NCI-H187 treated with DMSO at 0.1 percent for 48 hours (cell line): ENCODE measurements around the gene TFF2.

Experiments
- DNase-seq: peaks from one replicate; lab custom pipeline; 2025; lab: John Stamatoyannopoulos, UW

The TFF2 gene

GRCh38 chr21:42384156-42384945 is 33.6 kb upstream of the TFF2 start:
- no peak for DNase-seq

GRCh38 chr21:42383331-42383730 is 32.5 kb upstream of the TFF2 start:
- DNase-seq: no peak

- no peak for DNase-seq
Measured at GRCh38 chr21:42382915-42383314, 32.1 kb upstream of the TFF2 start.

DNA sequence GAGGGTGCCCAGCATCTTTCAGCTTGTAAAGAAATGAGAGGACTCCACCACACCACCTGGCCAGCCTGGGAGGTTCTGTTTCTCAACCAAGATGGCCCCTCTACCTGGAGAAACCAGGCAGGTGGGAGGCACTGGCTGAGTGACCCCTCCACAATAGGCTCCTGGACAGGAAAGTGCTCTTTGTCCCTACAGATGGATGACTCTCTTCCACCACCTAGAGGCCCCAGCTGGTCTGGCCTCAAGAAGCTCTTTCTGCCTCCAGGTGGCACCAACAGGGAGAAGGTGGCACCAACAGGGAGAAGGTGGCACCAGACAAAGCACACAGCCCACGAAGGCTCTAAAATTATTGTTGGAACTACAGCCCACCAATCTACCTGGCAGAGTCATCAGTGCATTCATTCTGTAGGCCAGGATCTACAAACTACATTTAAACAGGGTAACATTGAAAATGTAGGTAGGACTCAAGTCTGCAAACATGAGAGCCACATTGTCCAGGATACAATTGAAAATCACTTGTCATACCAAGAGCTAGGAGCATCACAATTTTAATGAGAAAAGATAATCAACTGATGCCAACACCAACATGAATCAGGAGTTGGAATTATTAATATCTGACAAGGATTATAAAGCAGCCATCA is 30.7 kb upstream of the TFF2 start:
- DNase-seq: no peak

DNA sequence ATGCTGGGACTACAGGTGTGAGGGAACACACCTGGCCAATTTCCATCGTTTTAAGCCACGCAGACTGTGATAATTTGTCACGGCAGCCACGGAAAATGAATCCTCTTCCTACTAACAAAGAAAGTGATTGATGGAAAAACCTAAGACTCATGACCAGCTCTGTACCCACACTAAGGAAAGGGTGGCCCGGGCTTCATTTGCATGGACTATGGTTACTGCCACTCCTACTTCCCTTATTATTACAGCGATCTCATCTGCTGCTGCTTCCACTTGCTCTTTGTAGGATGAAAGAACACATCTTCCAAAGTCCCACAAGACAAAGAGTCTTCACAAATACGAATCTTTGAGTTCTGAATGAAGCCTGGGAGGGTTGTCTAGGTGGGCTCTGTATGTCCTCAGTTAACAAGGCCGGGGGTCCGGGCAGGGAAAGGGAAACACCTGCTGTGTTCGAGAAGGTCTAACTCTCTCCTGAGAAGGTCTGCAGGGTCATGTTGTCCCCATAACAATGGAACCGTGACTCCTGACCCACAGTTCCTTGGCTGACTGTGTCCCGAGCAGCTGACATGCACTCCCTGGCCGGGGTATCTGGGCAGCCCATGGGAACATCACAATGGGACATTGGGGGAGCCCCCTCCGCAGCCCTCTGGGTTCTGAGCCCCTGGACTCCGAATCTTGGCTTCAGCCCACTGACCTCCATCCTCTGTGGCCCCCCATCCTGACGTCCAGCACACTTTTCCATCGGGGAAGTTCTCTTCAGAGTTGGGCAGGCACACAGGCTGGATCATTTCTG is 28.8 kb upstream of the TFF2 start:
- DNase-seq: no peak

- no peak for DNase-seq
Measured at GRCh38 chr21:42378418-42378817, 27.6 kb upstream of the TFF2 start.

- no peak for DNase-seq
Measured at GRCh38 chr21:42377951-42378340, 27.2 kb upstream of the TFF2 start.

- no peak for DNase-seq
Measured at GRCh38 chr21:42377211-42377950, 26.6 kb upstream of the TFF2 start.

DNA sequence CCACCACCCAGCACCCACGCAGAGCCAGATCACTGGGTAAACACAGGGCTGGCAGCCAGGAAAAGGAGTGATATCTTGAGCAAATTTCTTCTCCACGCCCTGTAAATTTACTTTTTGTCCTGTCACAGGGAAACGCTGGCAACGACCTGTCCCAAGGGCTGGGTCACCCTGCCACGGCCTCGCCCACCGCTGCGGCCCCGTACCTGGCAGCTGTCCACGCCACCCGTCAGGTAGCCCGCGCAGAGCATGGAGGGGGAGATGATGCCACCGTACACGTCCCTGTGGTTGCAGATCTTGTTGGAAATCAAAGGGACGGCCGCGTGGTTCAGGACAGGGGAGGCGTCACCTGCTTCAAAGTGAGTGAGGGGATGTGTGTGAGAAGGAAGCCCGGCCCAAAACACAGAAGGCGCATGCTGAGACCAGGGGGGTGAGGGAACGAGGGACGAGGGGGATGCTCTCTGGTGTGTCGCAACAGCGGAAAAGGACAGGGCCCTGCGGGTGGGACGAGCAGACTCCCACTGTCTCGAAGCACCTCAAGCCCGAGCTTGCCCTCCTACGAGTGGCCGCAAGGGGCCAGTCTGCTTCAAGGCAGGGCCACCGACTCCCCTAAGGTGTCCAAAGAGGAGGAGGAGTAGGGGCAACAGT is 25.7 kb upstream of the TFF2 start:
- DNase-seq: no peak

DNA sequence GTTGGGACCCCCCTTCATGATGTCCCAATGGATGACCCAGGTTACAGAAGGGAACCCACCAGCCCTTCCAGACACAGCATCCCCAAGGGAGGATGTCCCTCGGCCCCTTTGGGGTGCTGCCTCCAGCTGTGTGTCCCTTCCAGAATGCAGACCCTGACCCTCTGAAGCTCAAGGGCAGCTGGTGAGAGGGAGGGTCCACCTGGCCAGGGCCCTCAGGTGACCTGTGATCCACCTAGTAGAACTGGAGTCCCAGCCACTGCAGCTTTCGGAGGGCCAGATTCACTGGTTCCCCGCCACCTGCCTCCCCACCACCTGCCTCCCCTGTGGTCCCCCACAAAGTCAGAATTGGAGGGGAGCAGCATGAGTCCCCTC is 25.2 kb upstream of the TFF2 start:
- DNase-seq: no peak

GRCh38 chr21:42375506-42375905 is 24.7 kb upstream of the TFF2 start:
- no peak for DNase-seq

DNA sequence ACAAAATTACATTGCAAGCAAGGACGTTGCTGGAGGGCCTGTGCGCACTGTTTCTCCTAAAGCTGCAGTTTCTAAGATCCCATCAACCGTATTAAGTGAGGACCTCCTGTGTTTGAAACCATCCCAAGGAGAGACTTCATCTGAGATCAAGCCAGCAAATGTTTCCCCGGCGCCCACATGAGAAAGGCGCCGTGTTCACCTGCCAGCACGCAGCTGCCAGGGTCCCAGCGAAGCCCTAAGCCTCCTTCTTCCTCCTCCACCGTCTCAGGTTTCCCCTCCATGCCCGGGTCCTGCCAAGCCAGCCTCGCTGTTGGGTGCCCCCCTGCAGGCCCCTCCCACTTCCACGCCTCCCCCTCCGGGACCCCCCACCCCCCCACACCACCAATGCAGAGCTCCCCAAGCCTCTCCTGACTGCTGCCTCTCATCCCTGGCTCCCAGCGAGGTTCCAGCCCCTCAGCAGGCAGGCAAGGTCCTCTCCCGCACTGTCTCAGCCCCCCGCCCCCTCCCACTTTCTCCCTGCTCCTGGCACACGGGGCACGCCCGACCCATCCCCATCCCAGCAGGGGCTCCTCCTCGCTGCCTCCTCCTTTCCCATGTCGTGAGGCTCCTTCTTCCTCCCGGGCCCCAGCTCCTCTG is 24.2 kb upstream of the TFF2 start:
- no peak for DNase-seq

DNA sequence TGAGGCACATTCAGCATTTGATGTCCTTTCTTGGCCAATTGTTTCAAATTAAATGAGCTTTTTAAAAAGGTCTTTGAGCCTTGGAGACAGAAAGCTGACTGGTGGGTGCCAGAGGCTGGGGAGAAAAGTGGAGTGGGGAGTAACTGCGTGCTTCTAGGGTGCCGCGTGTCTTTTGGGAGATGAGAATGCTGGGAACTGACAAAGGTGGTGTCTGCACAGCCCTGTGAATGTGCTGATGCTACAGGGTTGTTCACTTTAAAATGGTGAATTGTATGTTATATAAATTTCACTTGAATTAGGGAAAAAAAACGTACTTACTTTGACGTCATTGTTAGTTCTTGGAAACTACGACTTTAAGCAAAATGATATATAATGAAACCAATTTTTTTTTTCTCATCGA is 23.7 kb upstream of the TFF2 start:
- DNase-seq: no peak

DNA sequence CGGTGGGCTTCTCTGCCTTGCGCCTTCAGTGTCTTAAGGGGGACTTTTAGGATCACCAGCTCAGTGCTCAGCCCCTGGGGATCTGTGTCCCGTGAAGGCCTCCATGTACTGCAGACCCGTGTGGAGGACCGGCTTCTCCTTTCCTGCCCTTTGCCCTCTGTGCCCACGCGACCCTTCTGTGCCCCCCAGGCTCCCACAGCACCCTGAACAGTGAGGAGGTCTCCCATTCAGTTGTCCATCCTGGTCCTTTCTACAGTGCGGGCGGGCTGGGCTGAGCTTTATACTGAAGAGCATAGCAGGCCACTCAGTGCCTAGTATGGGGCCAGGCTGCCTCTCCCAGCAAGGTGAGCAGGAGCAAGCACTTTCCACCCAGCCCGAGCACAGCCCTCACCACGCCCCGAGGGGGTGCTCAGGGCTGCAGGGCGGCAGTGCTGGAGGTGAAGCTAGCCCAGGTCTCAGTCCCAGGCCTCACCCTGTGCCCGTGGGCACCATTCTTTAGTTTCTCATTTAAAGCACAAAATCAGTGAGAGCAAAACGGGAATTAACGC is 23.2 kb upstream of the TFF2 start:
- no peak for DNase-seq

DNA sequence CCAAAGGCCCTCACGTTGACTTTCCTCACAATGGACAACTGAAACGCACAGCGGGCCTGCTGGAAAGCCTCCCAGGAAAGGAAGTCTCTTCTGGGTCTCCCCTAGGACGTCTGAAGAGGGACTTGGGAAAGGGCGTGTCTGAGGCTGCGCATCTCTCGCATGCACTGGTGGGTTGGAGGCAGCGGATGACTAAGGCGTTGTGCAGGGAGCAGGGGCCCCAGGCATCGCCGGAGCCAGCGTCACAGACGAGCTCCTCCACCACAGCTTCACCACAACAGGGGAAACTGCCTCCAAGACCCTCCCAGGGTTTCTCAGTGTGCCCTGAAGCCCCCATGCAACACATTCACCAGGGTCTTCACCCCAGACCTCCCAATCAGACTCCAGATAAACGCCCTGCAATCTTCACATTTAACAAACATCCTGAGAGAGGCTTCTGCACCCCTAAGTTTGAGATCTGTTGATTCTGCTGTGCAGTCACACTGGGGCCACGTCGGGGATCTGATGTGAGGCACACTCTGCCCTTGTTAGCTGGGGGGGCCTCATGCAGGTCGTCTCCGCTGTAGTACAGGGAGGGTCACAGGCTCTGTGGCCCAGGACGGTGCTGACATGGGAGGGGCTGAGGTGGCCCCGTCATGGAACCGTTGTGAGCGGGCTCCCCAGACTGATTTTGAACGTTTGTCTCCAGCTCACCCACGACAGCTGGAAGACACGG is 22.6 kb upstream of the TFF2 start:
- no peak for DNase-seq

DNA sequence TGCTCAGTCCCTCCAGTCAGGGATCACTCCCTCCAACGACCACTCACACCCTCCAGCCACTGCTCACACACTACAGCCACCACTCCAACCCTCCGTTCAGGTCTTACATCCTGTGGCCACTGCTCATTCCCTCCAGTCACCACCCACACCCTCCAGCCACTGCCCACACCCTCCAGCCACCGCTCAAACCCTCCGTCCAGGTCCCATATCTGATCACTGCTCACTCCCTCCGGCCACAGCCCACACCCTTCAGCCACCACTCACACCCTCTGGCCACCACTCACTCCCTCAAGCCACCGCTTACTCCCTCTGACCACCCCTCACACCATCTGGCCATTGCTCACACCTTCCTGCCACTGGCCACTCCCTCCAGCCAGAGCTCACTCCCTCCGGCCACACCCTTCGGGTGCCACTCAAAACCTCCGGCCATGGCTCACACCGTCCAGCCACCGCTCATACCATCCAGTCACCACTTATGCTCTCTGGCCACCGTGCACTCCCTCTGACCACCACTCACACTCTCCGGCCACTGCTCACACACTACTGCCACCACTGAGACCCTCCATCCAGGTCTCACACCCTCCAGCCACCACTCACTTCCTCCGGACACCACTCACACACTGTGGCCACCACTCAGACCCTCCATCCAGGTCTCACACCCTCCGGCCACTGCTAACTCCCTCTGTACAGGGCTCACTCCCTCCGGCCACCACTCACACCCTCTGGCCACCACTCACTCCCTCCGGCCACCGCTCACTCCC is 20.3 kb upstream of the TFF2 start:
- DNase-seq: no peak

GRCh38 chr21:42369821-42370220 is 19.0 kb upstream of the TFF2 start:
- no peak for DNase-seq

DNA sequence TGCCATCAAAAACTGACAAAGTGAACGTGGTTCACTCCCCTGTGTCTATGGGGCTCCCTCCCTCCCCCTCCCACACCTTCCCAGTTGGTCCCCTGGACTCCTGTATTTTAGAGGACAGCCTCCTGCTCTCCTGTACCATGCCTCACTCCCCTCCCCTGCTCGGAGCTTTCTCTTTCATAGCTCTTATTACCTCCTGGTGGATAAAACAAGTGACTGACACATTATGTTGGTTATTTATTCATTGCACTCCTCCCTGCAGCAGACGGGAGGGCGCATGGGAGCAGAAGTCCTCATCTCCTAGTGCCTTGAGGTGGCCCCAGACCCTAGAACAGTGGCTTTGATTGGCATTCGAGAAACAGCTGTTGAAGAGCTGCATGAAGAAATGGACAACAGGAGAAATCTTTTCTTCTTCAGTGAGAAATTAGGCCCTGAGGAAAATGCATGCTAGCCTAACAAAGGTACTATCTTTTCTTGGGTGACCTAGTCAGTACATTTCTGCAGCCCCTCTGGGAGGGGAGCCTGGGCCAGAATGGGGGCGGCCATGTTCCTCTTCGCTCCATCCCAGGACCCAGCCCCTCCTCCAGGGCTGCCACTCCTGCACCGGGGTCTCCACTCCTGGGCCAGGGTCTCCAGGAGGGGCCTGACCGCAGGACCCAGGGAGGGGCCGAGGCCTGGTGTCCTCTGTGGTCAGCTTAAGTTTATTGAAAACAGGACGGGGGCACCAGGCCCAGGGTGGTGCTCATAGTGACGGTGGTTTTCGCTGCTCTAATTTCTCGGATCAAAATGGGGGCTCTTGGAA is 16.8 kb upstream of the TFF2 start:
- DNase-seq: no peak
